GM19025 (cell line): ENCODE measurements around the gene HES2.
"Not testable (repeated sequence)": the region's sequence is repeated elsewhere in the genome, so short reads cannot be mapped to it uniquely, and the experiment has no call there.

ENCODE experiments used
- ATAC-seq: cut with Tn5 transposase; IDR thresholded peaks from one replicate; pipeline ENCODE4 v1.9.1; 2021; ENCODE audit warnings: mild to moderate bottlenecking, low read depth, moderate library complexity; ENCODE audit not compliant: unreplicated experiment

The HES2 gene, protein sequence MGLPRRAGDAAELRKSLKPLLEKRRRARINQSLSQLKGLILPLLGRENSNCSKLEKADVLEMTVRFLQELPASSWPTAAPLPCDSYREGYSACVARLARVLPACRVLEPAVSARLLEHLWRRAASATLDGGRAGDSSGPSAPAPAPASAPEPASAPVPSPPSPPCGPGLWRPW

DNA sequence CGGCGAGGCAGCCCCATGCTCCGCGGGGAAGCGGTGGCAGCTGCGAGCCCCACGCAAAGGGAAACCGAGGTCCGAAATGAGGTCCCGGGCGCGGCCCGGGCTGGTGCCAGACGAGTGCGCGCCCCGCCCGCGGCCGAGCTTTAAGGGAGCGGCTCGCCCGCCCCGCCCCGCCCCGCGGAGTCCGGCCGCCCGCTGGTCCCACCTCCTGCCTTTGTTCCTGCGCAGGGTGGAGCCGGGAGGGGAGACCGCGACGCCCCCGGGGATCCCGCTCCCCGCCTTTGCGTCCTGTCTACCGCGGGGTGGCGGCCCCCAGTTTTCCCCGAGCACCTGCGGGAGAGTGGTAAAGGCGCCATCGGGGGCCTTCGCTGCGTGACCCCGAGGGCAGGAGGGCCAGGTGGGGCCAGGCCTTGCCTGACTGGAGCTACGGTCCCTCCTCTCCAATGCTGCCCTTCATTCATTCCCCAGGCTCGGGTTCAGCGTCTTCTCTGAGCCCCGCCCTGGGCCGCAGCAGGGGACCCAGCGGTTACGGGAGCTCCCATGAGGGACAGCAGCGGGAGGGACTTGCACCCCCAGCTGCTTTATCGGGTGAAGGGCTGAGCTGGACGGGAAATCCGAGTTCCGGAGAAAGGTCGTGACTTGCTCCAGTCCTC is at the start of gene HES2:
HES2 (minus strand) TSS at position 116 of the 650 bp plus-strand sequence; CDS start at position 17, 99 bp downstream.
- no peak for ATAC-seq

DNA sequence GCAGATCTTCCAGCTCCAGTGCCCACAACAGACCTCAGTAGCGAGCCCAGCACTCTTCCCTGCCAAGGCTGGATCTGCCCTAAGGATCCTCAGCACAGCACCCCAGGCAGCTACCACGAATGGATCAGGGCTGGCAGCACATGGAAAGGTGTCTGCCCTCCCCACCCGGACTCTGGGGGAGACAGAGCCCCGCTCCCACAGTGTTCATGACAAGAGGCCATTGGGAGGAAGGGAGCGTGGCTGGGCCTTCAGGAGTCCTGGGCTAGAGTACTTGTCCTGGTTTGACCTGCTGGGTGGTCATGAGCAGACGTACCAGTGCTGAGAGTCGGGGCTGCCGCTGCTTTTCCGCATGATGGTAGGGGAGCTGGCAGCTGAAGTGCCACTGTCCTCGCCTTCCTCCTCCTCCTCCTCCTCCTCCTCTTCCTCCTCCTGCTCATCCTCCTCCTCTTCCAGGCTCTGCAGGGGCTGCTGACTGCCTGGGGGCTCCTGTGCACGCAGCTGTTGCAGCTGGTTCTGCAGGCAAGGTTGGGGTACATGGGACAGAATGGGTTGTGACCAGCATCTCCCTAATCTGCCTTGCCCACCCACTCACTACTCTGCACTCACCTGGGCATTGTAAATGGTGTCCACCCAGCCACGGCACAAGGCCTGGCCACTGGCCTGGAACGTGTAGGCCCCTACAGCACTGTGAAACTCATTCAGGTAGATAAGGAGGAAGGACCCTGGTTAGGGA is 49.2 kb upstream of the HES2 start:
- no peak for ATAC-seq

DNA sequence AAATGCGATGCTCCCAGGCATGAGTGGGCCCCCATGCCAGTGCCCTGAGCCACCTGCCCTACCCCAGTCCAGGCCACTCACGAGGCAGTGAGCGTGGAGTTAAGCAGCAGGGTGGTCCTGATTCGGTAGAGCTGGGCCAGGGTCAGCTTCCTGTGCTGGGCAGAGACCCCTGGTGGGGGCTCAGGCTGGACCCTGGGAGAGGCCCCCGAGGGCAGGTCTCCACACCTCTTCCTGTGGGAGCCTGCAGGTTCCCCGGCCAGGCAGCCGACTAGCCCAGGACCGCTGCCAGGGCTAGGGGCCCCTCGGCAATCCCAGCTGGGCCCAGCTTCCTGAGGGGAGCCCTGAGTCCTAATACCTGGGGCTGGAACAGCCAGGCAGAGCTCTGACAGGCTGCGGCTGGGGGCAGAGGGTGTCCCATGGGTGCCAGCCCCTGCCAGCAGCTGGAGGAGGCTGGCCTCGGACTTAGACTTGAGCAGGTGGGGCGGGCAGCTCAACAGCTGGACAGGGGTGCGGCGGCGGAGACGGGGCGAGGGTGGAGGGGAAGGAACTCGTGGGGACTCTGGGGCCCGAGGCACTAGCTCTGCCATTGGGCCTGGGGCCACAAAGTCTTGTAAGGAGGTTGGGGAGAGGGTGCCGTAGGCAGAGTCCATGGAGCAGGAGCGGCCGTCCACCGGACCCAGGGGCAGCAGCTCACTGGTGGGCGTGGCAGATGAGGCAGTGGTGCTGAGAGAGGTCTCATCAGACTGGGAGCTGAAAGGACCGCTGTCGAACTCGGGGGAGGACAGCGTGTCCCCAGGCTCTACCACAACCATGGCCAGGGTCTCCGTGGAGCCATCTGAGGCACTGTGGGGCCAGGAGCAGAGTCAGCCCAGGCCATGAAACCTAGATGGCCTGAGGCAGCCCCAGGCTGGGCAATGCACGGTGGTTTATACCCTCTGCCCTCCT is 48.3 kb upstream of the HES2 start:
- no peak for ATAC-seq

DNA sequence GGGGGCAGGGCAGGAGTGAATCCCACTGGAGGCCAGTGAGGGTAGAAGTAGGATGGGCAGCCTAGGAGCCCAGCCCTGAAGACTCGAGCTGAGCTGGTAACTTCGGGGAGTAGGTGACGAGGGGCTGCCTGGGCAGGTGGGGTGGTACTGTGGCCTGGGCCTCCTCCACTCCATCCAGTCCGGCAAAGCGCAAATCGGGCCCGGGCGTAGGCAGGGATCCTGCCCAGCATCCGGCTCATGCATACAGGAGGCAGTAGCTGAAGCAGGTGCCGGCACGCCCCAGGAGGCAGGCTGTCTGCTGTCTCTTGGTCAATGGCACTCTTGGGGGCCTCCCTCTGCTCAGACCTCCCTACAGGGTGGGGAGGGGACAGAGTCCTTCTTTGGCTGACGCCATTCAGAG is 47.5 kb upstream of the HES2 start:
- ATAC-seq, result no peak

DNA sequence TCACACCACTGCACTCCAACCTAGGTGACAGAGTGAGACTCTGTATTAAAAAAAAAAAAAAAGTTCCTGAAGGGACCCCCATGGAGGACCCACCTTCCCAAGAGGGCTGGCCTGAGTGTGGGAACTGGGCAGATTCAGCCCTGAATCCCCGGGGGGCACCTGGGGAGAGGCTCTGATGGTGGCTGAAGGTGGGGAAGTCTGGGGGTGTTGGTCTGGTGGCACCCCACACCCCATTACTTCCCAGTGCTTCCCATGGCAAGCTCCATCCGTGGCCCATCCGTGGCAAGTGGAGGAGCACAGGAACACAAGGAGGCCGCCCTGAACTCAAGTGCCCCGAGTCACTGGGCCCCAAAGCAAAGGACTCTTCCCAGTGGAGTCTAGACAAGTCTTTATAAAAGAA is 47.0 kb upstream of the HES2 start:
- no peak for ATAC-seq

DNA sequence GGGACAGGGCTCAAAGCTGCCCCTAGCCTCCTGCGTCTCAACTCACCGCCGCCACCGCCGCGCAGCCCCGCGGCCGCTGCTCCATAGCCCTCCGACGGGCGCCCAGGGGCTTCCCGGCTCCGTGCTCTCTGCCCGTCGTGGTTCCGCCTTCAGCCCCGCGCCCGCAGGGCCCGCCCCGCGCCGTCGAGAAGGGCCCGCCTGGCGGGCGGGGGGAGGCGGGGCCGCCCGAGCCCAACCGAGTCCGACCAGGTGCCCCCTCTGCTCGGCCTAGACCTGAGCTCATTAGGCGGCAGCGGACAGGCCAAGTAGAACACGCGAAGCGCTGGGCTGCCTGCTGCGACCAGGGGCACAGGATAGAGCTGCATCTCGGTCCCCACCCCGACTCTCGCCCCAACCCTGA is 46.3 kb upstream of the HES2 start, which contains the start of gene TNFRSF25:
TNFRSF25 (minus strand) TSS at position 151 of the 400 bp plus-strand sequence; CDS start at position 85, 66 bp downstream.
- ATAC-seq, result no peak

DNA sequence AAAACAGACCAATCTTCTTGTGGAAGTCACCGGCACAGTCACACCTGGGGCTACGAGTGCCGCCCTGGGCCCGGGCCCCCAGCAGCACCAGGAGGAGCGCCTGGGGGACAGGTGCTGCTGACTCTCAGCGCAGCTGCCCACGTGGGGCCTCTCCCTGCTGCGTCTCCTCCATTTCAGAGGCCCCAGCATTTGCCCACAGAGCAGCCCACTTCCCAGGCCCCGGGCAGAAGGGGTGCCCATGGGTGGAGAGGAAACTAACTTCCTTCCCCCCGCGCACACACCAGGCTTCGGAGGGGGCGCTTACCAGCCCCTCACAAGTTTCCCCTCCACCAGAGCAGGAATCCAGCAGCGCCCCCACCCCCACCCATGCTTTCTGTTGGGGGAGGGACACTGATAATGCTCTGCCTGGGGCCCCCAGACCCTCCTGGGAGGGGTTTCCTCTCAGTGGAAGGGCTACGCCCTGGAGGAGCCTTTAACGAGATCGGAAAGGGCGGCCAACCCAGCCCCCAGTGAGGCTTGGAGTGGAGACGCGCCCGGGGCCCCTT is 45.8 kb upstream of the HES2 start:
- no peak for ATAC-seq

DNA sequence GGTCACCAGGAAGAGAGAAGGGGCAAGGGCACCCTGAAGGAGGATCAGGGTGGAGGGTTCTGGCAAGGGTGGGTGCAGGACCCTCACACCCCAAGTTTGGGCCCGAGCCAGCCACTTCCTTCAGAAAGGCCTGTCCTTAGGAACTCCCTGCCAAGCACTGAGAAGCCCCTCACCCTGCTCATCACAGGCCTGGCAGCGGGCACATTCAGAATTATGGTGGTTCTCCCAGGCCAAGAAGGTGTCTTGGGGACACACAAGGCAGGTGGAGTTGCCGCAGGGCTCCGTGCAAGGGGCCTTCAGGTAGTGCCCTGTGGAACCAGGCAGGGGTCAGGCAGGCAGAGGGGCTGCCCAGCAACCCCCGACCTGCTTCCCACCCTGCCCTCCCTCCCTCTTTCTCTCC is 45.2 kb upstream of the HES2 start:
- ATAC-seq, result no peak

DNA sequence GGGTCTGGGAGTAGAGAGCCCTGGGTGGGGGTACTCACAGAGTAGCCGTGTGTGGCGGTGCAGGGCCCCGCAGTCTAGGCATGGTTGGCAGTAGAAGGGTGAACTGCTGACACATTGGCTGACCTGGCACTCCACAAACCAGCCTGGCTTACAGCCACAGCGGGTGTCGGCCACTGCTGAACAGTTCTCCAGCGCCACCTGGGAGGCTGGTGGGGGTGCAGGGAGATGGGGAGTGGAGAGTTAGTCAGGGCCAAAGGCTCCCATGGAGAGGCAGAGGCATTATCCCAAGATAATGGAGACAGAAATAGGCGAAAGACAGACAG is 44.8 kb upstream of the HES2 start:
- no peak for ATAC-seq

DNA sequence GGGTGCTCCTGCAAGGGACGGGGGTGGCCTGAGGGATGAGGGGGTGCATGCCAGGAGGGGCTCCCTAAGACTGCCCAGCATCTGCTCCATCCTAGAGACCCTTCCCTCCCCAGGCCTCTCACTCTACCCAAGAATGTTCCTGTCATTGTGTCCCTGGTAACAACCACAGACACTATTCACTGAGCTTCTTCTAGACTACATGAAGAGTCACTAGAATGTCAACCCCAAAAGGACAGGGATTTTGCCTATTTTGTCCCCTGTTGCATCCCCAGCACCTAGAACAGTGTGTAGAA is 43.3 kb upstream of the HES2 start:
- no peak for ATAC-seq

DNA sequence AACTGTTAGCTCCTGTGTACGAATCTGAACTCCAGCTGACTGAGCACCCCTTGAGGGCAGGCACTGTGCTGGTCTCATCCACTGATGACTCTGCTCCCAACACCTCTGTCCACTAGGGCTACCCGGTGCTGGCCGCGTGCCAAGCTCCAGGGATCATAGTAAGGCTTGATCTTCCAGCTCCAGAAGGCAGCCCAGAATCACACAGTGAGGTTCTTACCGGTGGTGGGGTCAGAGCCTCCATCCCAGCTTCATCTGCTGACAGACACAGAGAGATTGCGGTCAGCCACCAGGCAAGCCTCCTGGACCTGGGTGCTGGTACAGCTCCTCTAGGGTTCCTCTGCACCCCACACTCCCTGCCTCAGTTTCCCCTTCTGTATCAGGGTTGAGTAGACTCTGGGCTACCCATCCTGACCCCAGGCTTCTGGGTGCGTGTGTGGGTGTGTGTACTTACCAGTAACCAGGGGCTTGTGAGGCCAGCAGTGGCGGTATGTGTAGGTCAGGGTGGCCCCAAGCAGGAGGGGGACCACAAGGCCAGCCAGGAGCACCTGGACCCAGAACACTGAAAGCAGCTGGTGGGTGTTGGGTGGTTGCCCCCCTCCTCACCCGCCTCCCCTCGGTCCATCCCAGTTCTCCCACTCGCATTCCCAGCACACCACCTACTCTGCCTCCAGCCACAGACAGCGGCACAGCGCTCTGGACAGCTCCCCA is 42.8 kb upstream of the HES2 start:
- no peak for ATAC-seq

DNA sequence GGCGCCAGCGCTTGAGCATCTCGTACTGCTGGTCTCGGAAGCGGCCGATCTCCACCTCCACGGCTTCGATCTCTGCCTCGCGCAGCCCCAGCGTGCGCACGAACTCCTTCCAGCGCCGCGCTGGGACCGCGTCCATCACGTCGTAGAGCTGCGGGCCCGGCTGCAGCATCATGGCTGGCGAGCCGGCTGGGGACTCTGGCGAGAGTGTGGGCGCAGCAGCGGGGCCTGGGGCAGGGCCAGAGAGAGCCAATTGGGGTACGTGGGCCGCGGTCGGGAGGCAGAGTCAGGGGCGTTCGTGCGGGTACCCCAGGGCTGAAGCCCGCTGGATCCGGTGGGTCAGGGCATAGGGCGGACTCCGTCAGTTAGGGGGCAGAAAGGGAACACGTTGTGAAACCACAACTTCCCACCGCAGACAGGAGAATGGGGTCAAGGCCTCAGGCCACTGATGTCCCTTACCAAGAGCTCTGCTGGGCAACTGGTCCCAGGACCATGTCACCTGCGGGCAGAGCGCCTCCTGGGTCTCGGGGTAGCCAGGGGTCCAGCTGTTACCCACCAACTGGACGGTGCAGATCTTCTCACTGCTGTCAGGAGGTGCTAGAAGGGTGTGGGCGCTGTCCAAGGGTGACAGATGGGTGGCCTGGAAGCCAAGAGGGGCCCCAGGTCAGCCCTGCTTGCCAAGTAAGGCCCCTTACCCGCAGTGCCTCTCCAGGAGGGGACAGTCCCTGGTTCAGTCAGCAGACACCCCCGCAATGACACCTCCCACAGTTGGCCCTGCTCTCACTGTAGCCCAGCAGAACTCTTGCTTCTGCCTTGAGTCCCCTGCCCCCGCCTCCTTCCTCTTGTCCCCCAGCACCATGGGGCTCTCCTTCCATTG is 42.1 kb upstream of the HES2 start:
- no peak for ATAC-seq

DNA sequence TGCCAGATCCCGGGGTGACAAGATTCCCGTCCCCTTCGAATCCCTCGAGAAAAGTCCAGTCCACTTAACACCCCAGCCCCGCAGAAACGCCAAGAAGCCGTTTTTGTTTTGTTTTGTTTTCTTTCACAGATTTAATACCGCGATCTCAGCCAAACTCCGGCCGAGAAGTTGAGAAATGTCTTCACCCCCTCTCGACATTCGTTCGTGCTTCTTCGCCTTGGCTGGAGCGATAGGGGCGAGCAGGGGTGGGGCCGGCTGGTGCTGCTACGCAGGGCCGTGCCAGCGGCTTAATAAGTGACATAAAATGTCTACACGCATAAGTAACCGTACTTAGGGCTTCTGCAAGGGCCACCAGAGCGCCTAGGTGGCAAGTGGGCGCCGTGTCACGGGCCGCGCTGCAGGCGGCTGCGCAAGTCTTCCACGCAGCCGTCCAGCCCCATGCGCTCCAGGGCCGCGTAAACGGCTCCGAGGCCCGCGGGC is 41.4 kb upstream of the HES2 start:
- no peak for ATAC-seq

DNA sequence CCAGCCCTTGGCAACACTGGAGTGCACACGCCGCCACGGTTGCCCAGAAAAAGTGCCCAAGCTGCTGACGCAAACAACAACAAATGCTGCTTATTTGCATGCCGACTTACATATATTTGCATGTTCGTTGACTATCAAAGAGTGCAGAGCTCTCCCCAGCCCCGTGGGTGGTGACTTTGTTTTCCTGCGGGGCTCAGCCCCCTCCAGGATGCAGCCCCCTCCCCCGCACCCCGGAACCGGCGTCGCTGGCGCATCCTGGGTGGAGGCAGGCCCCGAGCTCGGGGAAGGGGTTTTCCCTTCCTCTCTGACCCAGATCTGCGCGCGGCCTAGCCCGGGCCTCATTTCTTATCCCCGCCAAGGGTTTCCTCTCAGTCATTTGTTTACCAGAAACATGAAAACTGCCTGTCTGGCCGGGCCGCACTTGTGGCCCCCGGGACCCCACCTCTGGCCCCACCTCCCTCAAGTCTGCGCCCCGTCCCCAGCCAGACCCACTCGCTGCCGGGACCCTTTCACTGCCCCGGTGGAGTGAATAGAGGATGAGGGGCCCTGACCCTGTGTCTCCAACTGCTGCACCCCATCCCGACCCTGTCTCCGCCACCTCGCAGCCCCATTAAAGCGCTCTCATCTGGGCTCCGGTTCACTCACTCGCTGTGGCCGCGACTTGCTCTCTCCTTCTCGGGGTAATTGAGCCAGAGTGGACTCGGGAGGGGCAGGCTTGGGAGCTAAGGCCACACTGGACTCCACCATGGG is 40.8 kb upstream of the HES2 start:
- ATAC-seq, result no peak

DNA sequence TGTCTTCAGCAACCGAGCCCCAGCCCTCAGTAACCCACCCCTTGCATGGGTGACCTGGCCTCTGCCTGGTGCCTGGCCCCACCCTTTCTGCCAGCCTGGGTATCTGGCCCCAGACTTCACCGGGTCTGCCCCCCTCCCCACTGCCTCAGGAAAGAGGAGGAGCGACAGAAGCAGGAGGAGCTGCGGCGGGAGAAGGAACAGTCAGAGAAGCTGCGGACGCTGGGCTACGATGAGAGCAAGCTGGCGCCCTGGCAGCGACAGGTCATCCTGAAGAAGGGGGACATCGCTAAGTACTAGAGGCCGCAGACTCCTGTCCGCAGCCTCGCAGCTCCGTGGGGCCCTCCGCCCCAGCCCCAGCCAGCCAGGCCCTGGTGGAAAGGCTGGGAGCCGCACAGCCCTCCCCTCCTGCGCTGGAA is 40.1 kb upstream of the HES2 start:
- ATAC-seq, result no peak

DNA sequence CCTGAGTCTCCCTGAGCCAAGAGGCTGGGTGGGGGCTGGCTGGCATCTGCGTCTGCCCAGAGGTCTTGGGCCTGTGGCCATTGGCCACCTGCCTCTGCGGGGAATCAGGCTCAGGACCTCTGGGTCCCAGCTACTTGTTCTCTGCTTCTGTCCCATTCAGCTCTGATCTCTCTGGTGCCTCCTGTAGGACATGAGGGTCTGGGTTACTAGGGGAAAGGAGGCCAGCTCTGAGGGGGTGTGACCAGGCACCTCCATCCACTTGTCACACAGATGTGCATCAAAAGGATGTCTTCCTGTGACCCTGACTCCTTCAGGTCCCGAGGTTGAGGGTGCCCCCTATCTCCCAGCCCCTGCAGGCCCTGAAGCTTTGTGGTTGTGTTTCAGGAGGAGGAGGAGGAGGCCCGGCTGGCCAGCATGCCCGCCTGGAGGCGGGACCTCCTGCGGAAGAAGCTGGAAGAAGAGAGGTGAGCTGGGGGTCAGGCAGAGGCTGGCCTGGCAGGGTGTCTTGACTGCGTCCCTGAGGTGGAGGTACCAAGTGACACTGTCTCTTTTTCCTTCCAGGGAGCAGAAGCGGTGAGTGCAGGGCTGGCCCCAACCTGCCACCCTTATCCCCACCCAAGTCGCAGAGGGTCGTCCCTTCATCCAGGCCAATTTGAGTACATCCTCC is 37.2 kb upstream of the HES2 start:
- no peak for ATAC-seq

DNA sequence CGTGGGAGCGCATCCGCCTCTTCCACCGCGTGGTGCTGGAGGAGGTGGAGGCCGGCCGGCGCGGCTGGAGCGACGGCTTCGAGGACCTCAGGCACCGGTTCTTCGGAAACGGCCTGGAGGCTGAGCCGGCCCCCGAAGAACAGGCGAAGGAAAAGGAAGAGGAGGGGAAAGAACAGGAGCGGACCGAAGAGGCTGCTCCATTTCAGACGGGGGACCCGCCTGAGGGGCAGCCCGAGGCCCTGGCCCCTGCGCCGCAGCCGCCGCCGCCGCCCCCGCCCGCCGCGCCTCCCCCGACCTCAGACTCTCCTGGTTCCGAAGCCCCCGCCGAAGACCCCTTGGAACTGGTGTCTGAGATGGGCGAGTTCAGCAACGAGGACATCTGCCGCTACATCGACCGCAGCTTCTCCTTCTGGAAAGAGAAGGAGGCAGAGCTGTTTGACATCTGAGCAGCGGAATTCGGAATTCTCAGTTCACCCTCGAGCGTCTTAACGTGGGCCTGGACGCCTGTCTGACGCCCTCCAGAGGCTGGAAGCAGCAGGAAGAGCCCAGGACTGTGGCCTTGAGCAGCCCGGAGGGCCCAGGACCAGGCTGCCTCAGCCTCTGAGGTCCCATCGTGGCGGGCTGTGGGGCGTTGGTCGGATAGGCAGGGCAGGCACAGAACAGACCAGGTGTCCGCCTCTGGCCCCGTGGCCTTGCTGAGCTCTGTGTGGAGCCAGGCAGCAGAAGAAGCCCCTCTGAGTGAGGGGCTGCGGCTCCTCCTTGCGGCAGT is 36.2 kb upstream of the HES2 start:
- ATAC-seq, result not testable (repeated sequence)
